HG03060 (cell line): Measurements from ENCODE around the gene PARP2.

Experiments
- ATAC-seq: cut with Tn5 transposase; IDR thresholded peaks from one replicate; pipeline ENCODE4 v1.9.1; 2021; ENCODE audit warnings: low read depth, moderate number of reproducible peaks; ENCODE audit not compliant: unreplicated experiment

PARP2 gene

DNA sequence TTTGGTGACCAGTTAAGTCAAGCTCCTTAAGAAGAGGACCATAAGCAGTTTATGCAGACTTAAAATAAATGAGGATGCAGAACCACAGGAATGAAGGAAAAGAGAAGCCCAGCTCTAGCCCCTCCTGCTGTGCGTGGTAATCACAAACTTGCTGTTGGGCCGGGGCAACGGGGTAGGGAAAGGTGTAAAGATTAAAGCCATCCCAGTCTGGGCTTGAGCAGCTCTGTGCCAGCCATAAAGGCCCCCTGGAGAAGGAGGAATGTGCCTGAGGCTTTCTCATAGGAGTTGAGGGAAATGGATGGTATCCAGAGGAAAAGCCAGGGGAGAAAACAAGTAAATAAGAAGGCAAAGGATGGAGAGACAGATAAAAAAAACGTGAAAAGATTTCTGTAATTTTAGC is 44.7 kb downstream of the PARP2 start:
- ATAC-seq, result no peak

- no peak for ATAC-seq
These were observed 48.1 kb downstream of the PARP2 start for GRCh38 chr14:20391505-20391904.

DNA sequence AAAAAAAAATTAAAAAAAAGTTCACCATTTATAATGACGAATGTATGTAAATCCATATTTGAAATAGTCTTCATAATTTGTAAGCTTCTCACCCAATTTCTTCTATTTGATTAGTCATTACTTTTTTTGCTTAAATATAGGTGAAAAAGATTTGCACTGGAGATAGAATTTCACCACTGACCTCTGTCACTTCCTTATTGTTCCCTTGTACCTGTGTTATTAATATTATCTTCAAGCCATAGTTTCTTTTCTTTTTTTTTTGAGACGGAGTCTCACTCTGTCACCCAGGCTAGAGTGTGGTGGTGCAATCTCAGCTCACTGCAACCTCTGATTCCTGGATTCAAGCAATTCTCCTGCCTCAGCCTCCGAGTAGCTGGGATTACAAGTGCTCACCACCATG is 54.1 kb downstream of the PARP2 start:
- ATAC-seq, result no peak

- ATAC-seq, result no peak
These were observed 57.1 kb downstream of the PARP2 start for GRCh38 chr14:20400589-20400964.

- no peak for ATAC-seq
These were observed 57.6 kb downstream of the PARP2 start for GRCh38 chr14:20400965-20401593.

DNA sequence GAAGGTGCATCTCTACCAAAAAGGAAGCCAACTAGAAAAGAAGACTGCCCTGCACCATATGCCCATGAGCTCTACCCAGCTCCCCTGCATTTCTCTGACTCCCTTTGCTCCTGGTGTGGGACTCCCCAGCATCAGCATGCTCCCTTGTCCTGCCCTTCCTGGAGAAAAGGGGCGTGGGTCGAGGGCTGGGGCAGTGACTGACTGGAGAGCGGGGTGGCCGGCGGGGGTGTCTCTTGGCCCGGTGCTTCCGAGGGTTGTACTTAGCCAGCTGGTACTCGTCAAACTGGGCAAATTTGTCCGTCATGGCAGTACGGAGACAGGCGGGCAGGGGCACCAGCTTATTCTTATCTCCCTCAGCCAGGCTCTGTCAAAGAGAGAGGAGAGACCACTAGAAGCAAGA is 60.1 kb downstream of the PARP2 start:
- no peak for ATAC-seq
